DMS79 treated with DMSO at 0.1 percent for 48 hours (cell line): ENCODE results near the gene MFSD11.
"Not testable (repeated sequence)": the region's sequence is repeated elsewhere in the genome, so short reads cannot be mapped to it uniquely, and the experiment has no call there.

Experiments used
- DNase-seq: peaks from one replicate; lab custom pipeline; 2025; lab: John Stamatoyannopoulos, UW

Gene MFSD11

DNA sequence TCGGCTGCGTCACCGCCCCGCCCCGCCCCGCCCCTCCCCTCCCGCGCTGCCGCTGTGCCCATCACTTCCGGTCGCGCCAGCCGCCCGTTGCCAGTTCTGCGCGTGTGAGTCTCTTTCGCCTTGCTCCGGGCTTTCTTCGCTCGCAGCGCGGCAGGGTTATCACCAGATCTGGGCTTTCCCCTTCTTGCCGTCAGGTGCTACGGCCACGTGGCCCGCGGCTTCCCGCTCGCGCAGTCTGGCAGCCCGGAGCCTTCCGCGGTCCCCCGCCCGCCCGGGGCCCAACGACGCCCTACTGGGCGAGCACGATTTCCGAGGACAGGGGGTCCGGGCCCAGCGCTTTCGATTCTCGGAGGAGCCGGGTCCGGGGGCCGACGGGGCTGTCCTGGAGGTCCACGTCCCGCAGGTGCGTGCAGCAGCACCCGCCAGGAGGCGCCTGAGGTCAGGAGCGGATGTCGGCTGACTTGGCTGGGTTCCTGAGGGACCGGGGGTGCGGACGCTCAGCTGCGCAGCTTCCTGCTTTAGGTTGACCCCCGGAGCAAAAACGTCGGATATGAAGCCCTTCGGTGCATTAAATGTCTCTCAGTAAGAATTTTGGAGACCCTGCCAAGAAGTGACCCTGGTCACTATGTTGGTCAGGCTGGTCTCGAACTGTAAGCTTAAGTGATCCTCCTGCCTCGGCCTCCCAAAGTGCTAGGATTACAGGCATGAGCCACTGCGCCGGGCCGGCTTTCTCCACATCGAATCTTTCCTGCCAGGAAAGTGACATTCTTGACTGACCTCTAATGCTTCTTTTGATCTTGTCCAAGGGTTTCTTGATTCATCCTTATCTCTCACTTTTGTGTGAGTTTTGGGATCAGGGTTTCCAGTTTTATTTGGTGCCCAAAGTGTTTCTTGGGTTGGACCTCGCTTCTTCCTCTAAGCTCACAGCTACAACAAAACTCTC is 10.9 kb upstream of the MFSD11 start, which contains the start of gene METTL23:
Gene METTL23, plus strand, starts transcription at position 64 of the 943 bp plus-strand sequence. CDS start 2,872 bp downstream, outside the sequence.
- peak; percentile 26 for DNase-seq

DNA sequence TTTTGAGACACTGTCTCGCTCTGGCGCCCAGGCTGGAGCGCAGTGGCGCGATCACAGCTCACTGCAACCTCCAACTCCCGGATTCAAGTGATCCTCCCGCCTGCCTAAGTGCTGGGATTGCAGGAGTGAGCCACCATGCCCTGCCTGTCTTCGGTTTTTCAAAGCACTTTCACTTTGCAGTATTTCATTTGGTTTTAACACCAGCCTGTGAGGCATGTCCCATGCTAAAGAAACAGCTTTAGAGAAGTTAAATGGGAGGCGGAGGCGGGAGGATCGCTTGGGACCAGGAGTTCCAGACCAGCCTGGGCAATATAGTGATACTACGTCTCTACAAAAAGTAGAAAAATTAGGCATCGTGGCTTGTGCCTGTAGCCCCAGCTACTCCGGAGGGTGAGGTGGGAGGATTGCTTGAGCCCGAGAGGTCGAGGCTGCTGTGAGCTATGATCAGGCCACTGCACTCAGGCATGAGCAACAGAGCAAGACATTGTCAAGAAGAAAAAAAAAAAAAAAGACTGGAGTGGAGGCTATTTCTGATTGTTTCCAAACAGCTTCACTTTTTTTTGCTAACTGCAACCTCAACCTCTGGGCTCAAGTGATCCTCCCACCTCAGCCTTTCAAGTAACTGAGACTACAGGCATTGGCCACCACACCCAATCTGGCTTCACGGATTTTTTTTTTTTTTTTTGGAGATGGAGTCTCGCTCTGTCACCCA is 10.0 kb upstream of the MFSD11 start:
- peak; percentile 7 for DNase-seq

DNA sequence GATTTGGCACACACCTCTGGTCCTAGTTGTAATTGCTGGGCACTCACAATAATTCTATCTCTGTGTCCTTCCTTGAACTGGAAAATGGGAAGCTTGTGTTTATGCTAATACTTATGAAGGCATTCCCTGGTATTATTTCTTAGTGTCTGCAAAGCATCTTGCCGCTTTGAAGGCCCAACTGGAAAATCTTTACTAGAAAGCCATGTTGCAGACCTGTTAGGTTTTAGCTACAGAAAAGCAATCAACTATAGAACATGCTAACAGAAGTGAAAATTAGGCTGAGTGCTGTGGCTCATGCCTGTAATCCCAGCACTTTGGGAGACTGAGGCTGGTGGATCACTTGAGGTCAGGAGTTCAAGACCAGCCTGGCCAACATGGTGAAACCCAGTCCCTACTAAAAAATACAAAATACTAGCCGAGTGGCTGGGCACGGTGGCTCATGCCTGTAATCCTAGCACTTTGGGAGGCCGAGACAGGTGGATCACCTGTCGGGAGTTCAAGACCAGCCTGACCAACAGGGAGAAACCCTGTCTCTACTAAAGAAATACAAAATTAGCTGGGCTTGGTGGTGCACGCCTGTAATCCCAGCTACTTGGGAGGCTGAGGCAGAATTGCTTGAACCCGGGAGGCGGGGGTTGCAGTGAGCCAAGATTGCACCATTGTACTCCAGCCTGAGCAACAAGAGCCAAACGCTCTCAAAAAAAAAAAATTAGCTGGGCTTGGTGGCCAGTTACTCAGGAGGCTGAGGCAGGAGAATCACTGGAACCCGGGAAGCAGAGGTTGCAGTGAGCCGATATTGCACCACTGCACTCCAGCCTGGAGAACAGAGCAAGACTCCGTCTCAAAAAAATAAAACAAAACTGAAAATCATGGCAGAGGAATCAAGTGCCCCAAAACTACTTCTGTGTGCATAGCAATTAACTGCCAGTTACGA is 5.9 kb upstream of the MFSD11 start:
- DNase-seq: not testable (repeated sequence)

DNA sequence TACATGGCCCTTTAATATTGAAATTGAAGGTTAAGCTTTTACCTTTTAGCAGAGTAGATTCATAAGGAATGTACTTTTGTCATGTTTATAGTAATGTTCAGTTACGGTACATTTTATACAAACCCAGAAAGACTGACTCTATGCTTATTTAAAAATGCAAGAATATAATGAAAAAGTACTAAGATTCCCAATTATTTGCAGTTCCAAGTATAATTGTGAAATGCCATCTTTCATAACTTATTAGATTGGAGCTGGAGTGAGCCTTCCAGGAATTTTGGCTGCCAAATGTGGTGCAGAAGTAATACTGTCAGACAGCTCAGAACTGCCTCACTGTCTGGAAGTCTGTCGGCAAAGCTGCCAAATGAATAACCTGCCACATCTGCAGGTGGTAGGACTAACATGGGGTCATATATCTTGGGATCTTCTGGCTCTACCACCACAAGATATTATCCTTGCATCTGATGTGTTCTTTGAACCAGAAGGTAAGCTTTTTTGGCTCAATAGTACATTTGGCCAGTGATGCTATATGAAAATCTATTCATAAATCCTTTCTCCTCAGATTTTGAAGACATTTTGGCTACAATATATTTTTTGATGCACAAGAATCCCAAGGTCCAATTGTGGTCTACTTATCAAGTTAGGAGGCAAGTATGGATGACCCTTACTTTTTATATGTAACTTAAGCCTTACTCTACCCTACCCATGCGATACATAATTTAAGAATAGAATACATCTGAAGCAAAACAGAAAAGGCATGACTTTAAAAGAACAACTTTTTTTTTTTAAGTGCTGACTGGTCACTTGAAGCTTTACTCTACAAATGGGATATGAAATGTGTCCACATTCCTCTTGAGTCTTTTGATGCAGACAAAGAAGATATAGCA is 4.9 kb upstream of the MFSD11 start:
- no peak for DNase-seq

DNA sequence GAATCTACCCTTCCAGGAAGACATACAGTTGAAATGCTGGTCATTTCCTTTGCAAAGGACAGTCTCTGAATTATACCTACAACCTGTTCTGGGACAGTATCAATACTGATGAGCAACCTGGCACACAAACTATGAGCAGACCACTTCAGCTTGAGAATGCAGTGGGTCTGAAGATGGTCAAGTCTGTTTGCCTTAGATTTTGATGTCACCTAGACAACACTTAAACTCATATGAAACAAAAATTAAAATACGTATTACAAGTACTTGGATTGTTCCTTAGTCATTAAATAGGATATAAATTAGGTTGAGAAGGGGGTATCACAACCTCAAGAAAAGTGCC is 4.3 kb upstream of the MFSD11 start:
- no peak for DNase-seq

DNA sequence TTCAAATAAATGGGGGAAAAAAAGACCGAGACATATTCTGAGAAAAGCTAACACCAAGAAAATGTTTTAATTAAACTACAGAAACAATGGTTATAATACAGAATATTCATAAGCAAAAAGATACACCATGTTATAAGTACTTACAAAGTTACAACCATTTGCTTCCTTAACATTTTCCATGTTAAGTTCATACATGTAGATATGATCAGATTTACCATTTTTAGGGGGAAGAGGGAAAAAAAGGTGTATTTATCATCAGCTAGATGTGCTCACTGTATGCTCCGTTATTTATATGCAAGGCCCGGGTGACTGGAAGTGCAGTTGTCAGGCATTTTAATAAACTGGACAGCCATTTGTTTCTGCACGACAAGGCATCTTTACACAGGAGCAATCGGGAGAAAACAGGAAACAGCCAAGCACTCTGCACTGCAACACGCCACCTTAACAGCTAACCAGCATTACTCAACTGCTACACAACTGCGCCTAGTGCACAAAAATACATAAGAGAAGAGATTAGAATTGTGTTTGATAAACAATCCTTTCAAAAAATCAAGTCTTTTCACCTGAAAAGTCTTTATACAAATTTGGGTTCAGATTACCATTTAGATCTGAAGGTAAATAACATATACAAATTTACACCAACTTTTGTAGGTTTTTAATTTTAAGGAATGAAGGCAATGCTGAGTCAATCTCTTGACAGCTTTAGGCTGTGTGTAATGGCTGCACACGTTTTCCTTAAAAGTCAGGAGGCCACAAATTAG is 3.7 kb upstream of the MFSD11 start:
- DNase-seq: no peak

DNA sequence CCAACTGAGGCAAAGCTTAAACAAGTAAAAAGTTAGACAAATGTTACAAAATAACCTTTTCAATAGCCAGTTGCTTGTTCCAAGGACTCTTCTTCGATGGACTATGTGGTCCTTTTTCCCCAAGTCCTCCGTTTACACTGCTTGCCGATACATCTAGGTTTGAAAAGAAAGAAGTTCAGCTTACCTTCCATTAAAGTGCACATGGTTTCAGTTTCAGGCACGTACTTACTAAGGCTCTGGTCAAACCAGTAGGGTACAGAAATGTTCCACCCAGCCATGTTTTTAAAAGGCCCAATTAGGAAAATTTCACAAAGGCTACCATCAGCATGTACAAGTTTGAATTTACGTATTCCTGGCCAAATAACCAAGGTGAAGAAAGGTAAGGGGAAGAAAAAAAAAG is 2.9 kb upstream of the MFSD11 start:
- no peak for DNase-seq

DNA sequence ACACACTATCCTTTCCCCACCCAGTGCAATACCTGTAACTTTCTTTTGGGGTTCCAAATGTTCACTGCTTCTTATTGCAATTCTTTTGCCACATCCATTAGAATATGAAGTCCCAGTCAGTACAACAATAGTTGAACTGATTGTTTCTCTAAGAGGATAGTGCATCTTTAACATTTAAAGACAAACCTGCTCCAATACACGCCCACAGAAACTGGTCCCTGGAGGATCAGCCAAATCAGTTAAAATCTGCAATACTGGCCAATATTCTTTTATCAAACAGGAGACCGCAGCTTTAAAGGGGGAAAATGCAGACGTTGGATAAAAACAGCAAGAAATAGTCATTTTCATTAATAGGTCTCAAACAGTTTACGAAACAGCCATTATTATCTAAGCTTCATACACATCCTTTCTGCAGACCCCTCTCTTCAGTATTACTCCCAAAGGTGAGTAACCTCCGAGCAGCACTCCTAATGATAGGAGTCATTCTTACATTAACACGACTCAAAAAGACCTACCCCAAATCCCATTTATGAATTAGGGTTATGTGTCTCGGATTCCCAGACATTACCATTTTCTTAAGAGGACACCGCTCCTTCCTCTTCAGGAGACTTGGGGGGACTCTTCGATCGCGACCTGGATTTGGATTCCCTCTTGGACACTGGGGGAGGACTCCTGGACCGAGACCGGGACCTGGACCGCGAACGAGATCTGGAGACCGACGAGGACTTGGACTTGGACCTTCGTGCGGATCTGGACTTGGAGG is 2.2 kb upstream of the MFSD11 start:
- no peak for DNase-seq

DNA sequence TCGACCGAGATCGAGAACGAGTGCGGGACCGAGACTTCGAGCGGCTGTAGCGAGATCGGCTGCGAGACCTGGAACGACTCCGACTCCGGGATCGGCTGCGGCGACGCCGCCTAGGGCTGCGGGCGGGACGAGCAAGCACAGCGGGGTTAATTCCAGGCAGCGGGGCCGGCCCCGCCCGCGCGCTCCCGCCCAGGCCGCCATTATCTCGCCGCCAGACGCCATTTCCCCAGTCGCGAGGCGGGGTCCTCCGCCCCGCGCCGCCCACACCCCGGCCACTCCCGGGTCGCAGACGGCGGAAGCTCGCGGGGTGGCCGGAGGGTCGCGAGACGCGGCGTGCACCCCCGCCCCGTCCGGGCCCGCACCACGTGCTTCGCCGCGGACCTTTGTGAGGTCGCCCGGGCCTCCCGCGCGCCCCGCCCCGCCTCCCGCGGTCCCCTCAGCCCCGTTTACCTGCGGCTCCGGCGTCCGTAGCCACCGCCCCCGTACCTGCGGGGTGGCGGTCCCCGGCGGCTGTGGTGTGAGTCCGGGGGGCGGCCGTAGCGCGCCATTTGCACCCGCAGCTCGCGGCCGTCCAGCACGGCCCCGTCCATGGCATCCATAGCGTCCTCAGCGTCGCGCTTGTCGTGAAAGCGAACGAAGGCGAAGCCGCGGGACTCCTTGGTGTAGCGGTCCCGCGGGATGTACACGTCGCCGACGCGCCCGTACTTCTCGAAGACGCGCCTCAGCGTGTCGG is 1.4 kb upstream of the MFSD11 start:
- DNase-seq: peak; percentile 13

DNA sequence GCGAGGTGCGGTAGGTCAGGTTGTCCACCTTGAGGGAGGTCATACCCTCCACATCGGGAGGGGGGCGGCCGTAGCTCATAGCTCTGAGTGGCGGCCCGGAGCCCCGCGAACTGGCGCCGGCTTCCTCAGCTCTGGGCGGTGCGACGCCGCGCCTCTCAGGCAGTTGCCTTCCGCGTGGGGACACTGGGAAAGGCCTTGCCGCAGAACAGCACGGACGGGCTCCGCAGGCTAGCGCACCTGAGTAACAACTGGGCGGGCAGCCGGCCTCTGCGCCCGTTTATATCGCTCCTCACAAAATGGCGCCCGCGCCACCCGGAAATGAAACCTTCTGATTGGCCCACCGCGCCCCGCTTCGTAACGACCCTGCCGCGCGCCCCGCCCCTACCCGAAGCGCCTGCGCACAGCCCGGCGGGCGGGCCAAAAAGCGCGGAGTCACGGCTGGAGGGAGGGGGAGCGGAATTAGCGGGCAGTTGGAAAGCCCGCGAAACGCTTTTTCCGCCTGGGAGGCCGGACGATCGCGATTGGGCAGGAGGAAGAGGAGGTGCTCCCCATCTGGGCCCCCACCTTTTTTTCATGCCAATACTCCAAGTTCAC is 740 bp upstream of the MFSD11 start, which contains the start of gene SRSF2:
Gene SRSF2, minus strand, starts transcription at position 250 of the 594 bp plus-strand sequence. Its CDS starts 171 bp downstream, at position 79.
- DNase-seq: peak; percentile 99

DNA sequence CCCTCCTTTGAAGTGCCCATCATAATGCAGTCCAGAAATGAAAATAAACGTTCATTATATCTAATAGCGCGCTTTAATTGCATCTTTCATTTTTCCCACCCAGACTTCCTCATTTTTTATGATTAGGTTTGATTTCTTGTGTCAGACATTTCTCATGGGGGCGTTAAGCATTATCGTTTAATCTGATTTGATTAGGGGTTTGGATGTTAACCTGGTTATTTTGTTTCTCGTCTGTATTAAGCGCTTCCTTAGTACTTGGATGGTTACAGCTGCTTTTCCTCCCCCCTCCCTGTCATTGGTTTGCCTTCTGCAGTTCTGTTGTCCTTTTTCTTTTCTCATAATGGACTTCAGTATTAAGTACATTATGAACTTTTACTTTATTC is 540 bp downstream of the MFSD11 start:
- DNase-seq: peak; percentile 15

DNA sequence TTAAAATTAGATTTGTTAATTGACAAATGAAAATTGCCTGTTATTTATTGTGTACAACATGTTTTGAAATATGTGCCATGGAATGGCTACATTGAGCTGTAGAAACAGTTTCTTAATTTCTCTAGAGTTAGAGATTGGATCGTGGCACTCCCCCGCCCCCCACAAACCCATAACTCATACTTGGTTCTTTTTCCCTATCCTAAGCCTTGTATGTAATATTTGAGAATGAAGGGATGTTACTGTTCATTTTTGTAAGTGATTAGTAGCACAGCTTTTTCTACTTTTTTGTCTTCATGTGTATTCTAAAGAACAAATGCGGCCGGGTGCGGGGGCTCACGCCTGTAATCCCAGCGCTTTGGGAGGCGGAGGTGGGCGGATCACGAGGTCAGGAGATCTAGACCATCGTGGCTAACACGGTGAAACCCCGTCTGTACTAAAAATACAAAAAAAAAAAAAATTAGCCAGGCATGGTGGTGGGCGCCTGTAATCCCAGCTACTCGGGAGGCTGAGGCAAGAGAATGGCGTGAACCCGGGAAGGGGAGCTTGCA is 1.7 kb downstream of the MFSD11 start:
- not testable (repeated sequence) for DNase-seq

DNA sequence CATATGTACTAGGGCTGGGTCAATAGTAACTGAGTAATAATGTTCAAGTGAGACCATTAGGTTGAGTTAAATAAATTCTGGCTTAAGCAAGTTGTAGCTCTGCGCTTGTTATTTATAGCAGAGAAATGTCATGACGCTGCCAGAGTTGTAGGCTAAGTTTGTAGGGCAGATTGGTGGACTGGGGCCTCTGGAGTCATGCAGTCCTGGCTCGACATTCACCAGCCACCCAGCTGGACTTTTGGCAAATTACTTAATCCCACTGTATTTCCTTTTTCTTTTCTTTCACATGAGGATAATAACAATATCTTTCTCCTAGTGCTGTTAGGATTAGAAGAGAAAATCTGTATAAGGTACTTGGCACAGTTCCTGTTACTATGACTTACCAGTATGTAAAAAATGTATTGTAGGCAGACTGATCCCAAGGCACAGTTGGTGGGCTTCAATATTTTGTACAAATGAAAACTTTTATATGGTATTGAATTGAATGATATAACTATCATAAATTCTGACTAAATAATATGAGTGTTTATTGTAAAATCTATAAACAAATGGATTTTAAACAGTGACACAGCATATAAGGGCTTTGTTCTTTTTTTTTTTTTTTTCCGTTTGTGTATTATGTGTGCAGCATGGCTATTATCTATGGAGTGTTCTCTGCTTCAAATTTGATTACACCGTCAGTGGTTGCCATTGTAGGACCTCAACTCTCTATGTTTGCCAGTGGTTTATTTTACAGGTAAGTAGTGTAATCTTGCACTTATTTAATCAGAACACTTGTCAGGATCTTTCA is 2.6 kb downstream of the MFSD11 start:
- no peak for DNase-seq

DNA sequence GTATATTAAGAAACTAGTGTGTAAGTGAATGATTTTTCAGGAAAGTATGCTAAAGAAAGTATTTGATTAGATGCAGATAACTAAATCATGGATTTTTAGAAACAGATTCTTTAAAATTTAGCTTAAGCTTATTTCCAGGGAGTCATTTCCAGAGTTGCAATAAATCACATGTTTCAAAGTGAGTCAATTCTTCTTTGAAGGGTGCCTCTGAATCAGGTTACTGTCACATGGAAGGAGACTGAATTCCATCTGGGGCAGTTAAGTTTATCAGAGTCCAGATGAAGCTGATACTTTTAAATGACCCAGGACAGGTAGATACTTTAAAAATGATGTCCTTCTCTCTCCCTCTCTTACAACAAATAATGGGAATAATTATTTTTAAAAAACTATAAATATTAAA is 5.0 kb downstream of the MFSD11 start:
- DNase-seq: no peak

DNA sequence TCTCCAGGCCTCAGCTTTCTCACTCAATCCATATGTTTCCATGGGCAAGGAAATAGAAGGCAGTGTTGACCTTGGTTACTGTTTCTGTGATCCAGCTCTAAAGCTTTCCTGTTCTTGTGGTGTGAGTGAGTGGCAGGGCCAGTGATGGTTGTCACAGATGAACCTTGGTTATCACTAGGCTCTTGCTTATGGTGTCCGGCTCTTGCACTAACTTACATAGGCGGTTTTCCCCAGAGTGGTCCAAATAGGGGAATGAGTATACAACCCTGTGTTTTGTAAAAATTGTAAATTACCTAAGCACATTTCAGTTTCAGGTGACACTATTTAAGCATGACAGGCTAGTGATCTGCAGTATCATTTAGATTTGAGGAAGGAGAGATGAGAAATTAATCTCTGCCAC is 6.8 kb downstream of the MFSD11 start:
- DNase-seq: no peak

DNA sequence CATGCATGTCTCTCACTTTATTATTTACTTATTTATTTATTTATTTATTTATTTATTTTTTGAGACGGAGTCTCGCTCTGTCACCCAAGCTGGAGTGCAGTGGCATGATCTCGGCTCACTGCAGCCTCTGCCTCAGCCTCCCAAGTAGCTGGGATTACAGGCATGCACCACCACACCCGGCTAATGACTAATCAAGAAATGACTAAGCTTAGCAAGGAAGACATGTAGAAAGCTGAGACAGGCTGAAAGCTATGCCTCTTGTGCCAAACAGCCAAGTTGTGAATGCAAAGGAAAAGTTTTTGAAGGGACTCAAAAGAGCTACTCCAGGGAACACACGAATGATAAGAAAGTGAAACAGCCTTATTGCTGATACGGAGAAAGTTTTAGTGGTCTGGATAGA is 7.9 kb downstream of the MFSD11 start:
- not testable (repeated sequence) for DNase-seq

DNA sequence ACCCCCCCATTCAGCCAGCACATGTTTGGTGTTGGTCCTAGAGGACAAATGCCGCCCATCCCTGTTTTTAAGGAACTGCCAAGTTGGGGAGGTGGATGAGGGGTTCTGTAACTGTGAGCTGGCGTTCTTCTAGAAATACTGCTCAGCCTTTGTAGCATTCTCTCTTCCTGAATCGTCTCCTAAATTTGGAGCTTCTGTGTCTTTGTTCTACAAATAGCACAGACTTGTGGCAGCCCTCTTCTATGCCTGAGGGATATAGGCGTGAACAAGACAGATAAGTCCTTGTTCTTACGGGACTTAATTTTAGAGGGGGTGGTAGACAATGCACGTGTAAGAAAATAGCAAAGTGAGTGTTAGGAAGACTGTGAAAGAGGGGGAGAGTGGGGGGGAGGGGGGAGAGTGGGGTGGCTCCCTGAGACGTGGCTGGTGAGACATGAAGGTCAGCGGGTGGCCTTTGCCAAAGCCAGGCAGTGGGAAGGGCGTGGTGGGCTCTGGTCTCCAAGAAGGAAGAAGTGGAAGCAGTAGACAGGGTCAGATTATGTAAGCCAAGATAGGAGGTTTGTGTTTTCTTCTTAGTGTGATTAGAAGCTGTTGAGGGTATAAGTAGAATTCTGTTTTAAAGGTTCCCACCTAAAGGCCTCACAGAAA is 9.9 kb downstream of the MFSD11 start:
- DNase-seq: no peak
